ENCODE data around the gene MLPH.

DNA sequence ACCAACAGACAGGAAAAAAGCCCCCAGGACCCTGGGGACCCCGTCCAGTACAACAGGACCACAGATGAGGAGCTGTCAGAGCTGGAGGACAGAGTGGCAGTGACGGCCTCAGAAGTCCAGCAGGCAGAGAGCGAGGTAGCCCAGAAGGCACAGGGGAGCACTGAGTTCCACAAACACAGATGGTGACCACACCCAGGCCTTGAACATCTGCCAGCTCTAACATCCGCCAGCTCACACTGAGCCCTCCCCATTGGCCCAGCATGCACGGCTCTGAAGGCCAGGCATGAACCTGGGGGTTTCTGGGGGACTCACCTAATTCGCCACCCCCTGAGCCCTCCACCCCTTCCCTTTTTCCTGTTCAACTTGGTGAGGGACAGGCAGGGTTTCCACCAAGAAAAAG lies 53.8 kb downstream of the MLPH start:
- TF ChIP-seq, protein P1, sequence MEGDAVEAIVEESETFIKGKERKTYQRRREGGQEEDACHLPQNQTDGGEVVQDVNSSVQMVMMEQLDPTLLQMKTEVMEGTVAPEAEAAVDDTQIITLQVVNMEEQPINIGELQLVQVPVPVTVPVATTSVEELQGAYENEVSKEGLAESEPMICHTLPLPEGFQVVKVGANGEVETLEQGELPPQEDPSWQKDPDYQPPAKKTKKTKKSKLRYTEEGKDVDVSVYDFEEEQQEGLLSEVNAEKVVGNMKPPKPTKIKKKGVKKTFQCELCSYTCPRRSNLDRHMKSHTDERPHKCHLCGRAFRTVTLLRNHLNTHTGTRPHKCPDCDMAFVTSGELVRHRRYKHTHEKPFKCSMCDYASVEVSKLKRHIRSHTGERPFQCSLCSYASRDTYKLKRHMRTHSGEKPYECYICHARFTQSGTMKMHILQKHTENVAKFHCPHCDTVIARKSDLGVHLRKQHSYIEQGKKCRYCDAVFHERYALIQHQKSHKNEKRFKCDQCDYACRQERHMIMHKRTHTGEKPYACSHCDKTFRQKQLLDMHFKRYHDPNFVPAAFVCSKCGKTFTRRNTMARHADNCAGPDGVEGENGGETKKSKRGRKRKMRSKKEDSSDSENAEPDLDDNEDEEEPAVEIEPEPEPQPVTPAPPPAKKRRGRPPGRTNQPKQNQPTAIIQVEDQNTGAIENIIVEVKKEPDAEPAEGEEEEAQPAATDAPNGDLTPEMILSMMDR (conservative IDR thresholded peaks at IDR 0.05; ENCODE audit: low read length), result no peak
- no peak for TF ChIP-seq EZH2phosphoT487 (IDR thresholded peaks at IDR 0.05; ENCODE audit: borderline replicate concordance)
